GM10847 (cell line): ENCODE measurements around the gene PROP1.

ENCODE experiments used
- POLR2A ChIP-seq: IDR thresholded peaks from 2 replicates; pipeline ENCODE4 v1.6.1; 2011; ENCODE audit not compliant: insufficient read length; ENCODE audit errors: extremely low read depth

Gene PROP1

GRCh38 chr5:177995691-177996595, at the start of gene PROP1:
Gene PROP1 (minus strand): TSS chr5:177996242. CDS start chr5:177995933, 309 bp downstream.
- TF ChIP-seq POLR2A: no peak

GRCh38 chr5:177997846-177998245, 1.8 kb upstream of the PROP1 start:
- TF ChIP-seq POLR2A: no peak

DNA sequence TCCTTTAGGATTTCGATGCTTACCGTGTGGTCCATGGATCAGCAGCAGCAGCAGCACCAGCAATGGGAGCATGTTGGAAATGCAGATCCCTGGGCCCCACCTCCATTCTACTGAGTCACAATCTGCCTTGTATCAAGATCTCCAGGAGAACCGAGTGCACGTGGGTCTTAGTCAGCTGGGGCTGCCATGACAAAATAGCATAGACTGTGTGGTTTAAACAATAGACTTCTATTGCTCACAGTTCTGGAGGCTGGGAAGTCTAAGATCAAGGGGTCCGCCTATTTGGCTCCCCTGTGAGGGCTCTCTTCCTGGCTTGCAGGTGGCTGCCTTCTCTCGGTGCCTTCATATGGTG, 1.3 kb upstream of the PROP1 start:
- no peak for TF ChIP-seq POLR2A

DNA sequence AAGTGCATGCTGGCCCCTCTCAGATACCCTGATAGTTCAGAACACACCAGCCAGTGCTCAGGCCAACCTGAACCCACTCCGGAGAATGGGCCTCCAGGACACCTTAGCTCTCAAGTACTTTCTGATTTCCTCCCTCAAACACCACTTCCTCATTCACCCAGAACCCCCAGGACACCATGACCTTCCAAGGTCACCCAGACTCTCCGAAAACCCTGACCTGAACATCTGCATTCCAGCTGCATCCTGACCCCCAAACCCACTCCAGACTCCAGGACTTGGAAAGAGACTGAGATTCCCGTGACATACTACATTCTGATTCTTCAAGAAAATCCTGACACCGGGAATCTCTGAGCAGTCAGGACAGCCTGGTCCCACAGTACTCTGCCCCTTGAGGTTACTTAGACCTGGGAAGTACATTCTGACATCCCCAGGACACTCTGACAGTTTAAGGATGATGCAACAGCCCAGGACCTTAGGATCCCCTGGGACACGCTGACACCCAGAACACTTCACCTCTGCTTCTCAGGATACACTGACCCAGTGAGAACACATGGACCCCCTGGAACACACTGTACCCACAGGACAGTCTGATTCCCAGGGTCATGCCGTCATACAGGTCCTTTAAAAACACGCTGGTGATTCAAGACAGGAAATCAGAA, 747 bp upstream of the PROP1 start:
- no peak for TF ChIP-seq POLR2A

DNA sequence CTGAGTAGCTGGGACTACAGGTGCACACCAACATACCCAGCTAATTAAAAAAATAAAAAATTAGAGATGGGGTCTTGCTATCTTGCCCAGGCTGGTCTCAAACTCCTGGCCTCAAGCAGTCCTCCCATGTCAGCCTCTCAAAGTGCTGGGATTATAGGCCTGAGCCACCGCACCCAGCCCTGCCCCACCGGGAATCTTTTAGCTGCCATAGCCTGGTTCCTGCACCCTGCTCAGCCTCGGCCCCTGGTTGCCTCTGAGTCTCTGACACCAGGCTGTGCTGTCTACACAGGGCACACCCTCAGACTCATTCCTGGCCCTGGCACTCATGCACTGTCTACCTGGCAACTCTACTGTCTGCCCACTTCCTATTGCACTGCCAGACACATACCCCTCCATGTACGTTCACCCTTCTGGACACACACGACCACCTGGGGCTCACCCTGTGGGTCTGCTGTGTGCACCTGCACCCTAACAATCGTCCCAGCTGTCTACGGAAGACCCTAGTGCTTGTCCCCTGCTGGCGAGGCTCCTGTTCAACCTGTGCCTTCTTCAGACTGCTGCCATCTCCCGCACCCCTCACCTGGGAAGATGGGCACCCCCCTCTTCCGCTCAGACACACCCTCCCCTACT, 1.4 kb downstream of the PROP1 start:
- TF ChIP-seq POLR2A: no peak

DNA sequence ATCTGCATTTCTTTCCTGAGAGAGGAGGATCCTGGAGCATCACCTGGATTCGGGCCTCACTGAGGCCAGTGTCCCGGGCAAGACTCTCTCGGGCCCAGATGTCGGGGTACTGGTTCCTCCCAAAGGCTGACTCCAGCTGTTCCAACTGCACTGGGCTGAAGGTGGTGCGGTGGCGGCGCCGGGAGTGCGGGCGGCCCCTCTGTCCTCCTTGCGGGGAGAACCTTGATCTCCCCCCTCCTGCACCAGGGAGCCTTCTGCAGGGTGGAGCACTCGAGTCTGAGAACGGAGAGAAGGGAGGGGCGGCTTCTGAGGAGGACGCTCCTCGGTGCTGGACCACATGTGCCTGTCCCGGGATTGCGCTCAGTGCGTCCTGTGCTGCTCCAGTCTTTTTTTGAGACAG, 2.0 kb downstream of the PROP1 start:
- TF ChIP-seq POLR2A: no peak

DNA sequence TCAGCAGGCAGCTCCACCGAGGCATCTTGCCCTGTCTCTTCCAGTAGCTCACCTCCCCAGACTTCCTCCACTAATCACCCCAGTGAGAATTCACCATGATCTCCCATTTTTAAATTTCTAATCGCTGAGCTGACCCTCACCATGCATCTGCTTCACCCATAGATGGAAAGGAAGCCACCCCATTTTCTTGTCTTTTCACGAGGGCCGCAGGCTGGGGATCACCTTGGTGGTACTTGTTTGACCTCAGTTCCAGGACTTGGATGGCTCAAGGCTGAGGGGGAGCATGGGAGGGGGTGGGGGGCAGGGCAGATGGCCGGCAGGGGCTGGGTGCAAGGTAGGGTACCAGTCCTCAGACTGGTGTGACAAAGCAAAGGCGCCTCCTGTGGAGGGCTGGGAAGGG, 3.6 kb downstream of the PROP1 start:
- TF ChIP-seq POLR2A: no peak

DNA sequence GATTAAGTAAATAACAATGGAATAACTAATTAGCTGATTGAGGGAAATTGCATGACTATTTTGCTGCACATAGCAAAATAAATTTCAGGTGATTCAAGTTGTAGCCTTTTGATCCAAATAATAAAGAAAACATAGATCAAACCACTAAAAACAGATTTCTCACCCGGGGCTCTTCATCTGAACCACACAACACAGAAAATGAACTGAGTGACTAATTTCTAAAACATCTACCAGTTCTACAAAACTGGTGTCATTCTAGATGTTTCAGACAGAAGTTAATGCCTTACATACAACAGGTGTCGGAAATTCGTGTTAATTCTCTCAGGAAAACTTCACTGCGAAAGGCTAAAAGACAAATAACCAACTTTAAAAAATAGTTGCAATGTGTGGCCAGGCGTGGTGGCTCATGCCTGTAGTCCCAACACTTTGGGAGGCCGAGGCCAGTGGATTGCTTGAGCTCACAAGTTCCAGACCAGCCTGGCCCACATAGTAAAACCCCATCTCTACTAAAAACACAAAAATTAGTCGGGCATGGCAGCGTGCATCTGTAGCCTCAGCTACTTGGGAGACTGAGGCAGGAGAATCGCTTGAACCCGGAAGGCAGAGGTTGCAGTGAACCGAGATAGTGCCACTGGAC, 6.9 kb downstream of the PROP1 start:
- TF ChIP-seq POLR2A: no peak

- no peak for TF ChIP-seq POLR2A
Measured at GRCh38 chr5:177987326-177987725, 8.7 kb downstream of the PROP1 start.

DNA sequence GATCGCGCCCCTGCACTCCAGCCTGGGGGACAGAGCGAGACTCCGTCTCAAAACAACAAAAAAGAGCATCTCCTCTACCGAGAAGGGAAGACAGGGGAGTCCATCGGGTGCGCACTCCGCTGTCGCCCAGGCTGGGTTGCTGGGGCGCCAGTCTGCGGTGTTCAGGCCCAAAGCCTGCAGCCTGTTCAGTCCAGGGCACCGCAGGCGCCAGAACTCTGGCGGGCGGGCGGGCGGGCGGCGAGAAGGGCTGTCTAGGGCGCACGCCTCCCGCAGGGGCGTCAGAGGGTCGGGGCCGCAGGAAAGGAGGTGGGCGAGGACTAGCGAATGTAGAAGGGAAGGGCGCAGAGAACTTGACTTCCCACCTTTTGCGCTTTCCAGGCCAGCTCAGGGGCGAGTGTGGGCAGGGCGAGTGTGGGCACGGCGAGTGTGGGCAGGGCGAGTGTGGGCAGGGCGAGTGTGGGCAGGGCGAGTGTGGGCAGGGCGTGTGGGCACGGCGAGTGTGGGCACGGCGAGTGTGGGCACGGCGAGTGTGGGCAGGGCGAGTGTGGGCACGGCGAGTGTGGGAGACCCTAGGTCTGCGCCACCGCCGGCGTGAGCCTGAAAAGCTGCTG, 10.5 kb downstream of the PROP1 start:
- no peak for TF ChIP-seq POLR2A

- TF ChIP-seq POLR2A: no peak
Measured at GRCh38 chr5:177984584-177985206, 11.3 kb downstream of the PROP1 start.

DNA sequence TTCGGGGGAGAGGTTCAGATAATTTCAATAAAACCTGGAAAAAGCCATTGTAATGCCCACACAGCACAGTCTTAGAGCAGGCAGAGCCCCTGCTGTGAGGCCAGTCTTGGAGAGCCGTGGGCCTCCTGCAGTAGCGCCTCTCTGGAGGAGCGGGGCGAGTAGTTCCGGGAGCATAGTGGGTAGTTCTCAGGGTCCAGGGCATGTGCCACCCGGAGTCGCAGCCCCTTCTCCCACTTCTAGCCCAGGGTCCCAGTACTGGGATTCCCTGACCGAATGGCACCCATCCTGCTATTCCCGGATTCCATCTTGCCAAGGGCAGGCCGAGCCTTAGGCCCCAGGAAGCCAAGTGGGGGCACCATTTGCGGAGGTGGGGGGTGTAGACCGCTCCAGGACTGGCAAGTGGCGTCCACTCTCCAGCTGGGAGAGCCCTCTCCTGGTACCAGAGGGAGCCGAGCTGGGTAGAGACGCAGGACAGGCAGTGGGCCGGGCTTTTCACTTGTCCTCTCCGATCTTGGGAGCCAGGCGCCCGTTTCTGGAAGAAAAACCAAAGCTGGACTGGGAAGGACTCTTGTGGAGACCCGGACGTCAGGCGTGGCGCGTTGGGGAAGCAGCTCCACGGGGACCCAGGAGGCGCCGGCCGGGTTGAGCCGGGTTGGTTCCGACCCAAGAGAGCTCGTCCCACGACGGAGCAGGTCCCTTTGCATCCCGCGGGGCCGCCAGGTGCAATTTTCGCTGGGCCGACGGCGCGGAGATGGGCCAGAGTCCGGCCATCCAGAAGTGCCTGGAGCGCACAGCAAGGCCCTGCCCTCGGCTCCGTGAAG, 12.1 kb downstream of the PROP1 start:
- TF ChIP-seq POLR2A: no peak

DNA sequence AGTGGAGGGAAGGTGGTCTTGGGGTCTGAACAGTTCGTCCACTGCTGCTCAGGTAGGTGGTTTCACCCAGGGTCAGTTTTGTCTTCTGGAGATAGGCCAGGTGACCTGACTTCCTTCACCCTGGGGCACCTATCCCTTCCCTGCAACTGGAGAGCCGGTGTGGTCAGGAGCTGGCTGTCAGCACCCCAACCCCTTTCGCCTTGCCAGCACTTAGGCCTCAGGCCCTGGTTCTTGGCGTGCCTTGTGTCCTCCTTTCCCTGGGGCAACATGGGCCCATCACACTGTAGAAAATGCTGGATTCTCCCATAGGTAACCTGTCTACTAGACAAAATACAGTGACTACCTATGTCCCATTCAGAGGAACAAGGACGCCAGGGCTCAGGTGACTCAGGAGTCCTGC, 13.1 kb downstream of the PROP1 start:
- TF ChIP-seq POLR2A: no peak

GRCh38 chr5:177982072-177982727, 13.8 kb downstream of the PROP1 start:
- no peak for TF ChIP-seq POLR2A
